ENCODE data around the gene STXBP1.

Gene STXBP1

DNA sequence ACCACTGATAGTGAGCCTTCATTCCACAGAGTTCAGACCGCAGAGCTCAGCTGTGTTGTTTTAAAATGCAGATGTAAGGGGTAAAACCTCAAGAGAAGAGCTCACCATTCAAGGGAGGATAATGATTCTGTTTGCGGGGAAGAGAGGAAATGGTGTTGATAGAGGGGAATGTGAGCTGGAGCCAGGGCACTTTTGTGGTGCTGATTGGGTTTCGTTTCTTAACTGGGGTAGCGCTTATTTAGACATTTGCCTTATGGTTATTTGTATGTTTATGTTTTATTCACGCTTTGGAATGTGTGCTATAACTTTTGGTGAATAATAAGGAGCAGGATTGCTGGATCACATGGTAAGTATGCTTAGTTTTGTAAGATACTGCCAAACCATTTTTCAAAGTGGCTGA is 42.5 kb downstream of the STXBP1 start:
- TF ChIP-seq, protein P1, sequence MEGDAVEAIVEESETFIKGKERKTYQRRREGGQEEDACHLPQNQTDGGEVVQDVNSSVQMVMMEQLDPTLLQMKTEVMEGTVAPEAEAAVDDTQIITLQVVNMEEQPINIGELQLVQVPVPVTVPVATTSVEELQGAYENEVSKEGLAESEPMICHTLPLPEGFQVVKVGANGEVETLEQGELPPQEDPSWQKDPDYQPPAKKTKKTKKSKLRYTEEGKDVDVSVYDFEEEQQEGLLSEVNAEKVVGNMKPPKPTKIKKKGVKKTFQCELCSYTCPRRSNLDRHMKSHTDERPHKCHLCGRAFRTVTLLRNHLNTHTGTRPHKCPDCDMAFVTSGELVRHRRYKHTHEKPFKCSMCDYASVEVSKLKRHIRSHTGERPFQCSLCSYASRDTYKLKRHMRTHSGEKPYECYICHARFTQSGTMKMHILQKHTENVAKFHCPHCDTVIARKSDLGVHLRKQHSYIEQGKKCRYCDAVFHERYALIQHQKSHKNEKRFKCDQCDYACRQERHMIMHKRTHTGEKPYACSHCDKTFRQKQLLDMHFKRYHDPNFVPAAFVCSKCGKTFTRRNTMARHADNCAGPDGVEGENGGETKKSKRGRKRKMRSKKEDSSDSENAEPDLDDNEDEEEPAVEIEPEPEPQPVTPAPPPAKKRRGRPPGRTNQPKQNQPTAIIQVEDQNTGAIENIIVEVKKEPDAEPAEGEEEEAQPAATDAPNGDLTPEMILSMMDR (IDR thresholded peaks at IDR 0.05; ENCODE audit: insufficient read depth, low read depth, low read length, missing control alignments): no peak
- no peak overlapping the region for H3K4me3 ChIP-seq (ENCODE audit: low read length)
- no peak for DNase-seq (ENCODE audit: low read depth)

DNA sequence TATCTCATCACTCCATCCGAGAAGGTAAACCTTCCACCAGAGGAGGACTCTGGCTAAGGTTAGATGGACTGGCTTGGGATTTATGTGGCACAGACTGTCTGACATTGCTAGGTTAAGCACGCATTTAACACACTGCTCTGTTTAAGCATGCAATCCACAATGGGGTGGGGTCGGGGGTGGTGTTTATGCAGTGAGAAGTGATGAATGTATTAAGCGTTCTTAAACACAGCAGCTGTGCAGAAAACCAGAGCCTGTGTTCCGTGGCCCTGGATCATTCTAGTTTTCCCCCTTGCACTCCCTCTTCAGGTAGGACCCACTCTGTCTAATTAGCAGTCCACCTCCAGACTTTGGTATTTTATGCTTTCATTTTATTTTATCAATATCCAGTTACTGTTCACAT is 46.4 kb downstream of the STXBP1 start:
- no peak overlapping the region for H3K4me3 ChIP-seq (ENCODE audit: low read length)
- TF ChIP-seq, protein P1 (IDR thresholded peaks at IDR 0.05; ENCODE audit: insufficient read depth, low read depth, low read length, missing control alignments): no peak
- DNase-seq (ENCODE audit: low read depth): no peak

DNA sequence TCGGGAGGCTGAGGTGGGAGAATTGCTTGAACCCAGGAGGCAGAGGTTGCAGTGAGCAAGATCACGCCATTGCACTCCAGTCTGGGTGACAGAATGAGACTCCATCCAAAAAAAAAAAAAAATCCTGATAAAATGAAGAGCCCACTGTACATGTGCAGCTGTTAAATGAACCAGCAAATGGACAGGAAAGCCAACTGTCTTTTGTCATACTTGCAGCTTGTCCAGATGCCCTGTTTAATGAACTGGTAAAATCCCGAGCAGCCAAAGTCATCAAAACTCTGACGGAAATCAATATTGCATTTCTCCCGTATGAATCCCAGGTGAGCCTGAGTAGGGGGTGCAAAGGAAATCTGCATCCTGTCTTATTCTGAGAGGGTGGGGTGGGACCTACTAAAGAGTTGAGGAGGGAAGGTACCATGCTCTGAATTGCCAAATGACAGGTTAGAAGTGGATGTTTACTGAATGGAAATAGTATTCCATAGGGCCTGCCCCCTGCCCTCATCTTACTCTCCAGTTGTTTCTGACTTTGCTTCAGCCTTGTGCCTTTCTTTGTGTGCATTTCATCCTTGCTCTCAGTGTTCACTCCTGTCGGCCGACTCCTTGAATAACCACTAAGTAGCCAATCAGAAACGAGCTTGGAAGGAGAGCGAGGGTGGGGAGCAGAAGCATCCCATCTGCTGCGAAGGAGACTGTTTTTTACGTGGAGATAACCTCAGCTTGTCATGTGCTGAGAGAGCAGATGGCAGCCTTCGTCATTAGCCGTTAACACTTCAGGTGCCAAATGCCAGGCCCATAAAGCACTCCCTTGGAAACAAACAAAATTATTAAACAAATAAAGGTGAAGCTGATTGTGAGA is 49.0 kb downstream of the STXBP1 start:
- DNase-seq (ENCODE audit: low read depth): no peak
- H3K4me3 ChIP-seq (ENCODE audit: low read length): no peak overlapping the region
- TF ChIP-seq, protein P1 (IDR thresholded peaks at IDR 0.05; ENCODE audit: insufficient read depth, low read depth, low read length, missing control alignments): no peak

DNA sequence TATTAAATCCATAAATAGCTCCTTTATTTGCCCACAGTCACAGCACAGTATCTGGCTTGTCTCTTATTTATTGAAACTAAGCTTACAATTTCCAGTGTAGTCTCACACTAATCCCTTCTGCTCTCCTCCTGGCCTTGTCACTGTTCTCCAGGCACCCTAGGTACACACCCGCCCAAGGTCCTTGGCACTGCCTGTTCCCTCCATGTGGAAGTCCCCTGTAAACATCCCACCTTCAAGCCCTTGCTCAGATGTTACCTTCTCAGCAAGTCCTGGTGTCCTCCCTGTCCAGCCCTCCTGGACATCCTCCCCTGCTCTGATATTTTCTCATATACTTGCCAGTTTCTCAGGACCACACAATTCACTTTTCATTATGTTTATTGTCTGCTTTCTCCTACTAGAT is 50.5 kb downstream of the STXBP1 start:
- H3K4me3 ChIP-seq (ENCODE audit: low read length): no peak overlapping the region
- DNase-seq (ENCODE audit: low read depth): no peak
- TF ChIP-seq, protein P1 (IDR thresholded peaks at IDR 0.05; ENCODE audit: insufficient read depth, low read depth, low read length, missing control alignments): no peak

DNA sequence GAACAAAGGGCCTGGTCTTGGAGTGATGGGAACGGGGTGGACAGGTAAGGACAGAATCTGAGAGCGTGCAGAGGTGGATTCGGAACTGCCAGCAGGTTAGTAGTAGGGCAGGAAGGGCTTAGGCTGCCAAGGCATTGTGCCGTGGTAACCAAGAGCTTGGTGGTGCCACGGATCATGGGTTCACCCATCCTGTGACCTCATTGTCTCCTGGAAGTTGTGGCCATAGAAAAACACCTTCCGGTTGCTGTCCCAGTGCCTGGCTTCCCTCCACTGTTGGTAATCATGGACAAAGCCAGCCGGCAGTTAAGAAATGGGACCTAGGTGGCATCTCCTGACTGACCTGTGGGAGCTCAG is 52.2 kb downstream of the STXBP1 start:
- H3K4me3 ChIP-seq (ENCODE audit: low read length): no peak overlapping the region
- no peak for DNase-seq (ENCODE audit: low read depth)
- TF ChIP-seq, protein P1 (IDR thresholded peaks at IDR 0.05; ENCODE audit: insufficient read depth, low read depth, low read length, missing control alignments): no peak

DNA sequence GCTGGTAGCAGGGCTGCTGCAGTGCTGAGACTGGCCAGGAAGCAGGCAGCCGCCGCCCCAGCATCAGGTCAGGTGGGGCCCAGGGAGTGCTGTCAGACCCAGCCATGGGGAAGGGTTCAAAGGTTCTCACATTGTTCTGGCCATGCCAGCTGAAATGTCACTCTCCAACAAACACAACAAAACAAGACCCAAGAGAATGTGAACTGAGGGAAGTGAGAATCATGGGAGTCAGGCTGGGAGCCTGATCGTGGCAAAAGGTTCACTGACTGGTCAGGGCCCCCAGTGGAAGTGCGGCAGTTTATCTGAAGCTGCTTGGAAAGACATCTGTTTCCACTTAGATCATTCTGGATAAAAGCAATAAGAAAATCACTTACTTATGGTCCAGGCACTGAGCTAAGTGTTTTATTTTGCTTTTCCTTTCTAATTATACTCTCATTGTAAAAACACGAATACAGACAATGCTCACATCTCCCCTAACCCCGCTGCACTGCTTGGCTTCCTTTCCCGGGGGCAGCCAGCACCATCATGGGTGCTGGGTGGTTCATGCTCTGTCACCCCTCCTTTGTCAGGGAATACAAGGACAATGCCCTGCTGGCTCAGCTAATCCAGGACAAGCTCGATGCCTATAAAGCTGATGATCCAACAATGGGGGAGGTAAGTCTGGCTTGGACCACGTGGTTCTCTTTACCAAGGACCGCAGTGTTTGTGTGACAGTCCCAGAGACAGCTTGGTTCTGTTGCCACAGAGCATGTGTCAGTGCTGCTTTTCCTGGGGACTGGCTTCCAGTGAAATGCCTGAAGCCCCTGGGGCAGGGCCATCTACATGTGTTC is 52.8 kb downstream of the STXBP1 start:
- TF ChIP-seq, protein P1 (IDR thresholded peaks at IDR 0.05; ENCODE audit: insufficient read depth, low read depth, low read length, missing control alignments): no peak
- no peak overlapping the region for H3K4me3 ChIP-seq (ENCODE audit: low read length)
- DNase-seq (ENCODE audit: low read depth): no peak

Data from epithelial cell of esophagus (primary cell).